Body of pancreas (tissue), 4 donors: Measurements from ENCODE around the gene FAM72A.
"Not testable (repeated sequence)": the region's sequence is repeated elsewhere in the genome, so short reads cannot be mapped to it uniquely, and the experiment has no call there.

Source experiments
- POLR2A ChIP-seq, 3 donors: fragments of 450-650 bp; IDR thresholded peaks; one replicate each; pipeline ENCODE4 v1.6.1; 2016; ENCODE audit warnings: antibody characterized with exemption in 3 of 3, mild to moderate bottlenecking in 2 of 3
- TF ChIP-seq, protein P1 (sequence below), 7 experiments: fragments of 450-650 bp in 4 of 7; fragments of 200-600 bp in 3 of 7; sonication (generic) in 3 of 7; IDR thresholded peaks; one replicate each; pipeline ENCODE4 v1.5.1; 2016 to 2019; ENCODE audit warnings: antibody characterized with exemption in 7 of 7

DNA sequence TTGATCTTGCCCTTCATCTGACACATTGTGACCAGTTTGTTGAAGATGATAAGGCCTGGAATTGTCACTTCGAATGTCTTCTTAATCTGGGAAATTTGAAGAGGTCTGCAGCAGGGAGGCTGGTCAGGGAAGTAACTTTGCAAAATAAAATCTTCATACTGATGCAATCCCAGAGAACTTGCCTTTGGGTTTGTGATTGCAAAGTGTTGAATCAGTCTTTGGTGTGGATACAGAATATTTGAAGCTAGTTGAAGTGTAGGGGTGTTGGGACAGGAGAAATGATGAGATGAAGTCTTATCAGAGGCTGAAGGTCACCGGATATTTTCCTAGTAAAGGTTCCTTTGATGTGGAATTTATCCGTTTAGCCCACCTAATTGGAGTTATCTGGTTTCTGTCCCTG, 42.8 kb upstream of the FAM72A start:
- TF ChIP-seq POLR2A (IDR thresholded peaks at IDR 0.05), result not testable (repeated sequence)
- TF ChIP-seq, protein P1, sequence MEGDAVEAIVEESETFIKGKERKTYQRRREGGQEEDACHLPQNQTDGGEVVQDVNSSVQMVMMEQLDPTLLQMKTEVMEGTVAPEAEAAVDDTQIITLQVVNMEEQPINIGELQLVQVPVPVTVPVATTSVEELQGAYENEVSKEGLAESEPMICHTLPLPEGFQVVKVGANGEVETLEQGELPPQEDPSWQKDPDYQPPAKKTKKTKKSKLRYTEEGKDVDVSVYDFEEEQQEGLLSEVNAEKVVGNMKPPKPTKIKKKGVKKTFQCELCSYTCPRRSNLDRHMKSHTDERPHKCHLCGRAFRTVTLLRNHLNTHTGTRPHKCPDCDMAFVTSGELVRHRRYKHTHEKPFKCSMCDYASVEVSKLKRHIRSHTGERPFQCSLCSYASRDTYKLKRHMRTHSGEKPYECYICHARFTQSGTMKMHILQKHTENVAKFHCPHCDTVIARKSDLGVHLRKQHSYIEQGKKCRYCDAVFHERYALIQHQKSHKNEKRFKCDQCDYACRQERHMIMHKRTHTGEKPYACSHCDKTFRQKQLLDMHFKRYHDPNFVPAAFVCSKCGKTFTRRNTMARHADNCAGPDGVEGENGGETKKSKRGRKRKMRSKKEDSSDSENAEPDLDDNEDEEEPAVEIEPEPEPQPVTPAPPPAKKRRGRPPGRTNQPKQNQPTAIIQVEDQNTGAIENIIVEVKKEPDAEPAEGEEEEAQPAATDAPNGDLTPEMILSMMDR (IDR thresholded peaks at IDR 0.05), result not testable (repeated sequence)
